Heart right ventricle (tissue), 16 donors: ENCODE results near the gene SNRNP35. TPM values are rescaled to one million over a fixed set of nuclear protein-coding genes. Genes with fewer than 3 reads are reported as not detected.
"Not testable (repeated sequence)": the region's sequence is repeated elsewhere in the genome, so short reads cannot be mapped to it uniquely, and the experiment has no call there.

ENCODE experiments used
- ATAC-seq, 8 donors: fragments of 200-7000 bp; cut with Tn5 transposase; one replicate each; pipeline ENCODE4 v1.9.1; 2020; ENCODE audit warnings: mild to moderate bottlenecking in 8 of 8, moderate library complexity in 8 of 8, moderate number of reproducible peaks in 1 of 8
- DNase-seq, 2 donors: peaks; one replicate each; pipeline ENCODE4 v3.0.0-alpha.2; 2020
- H3K27ac ChIP-seq, 10 donors: fragments of 200-600 bp; sonication (generic) in 2 of 10; one replicate each; pipeline versions ENCODE4 v1.5.0 to v1.8.0; 2020 to 2022; ENCODE audit warnings: mild to moderate bottlenecking in 3 of 10
- H3K27me3 ChIP-seq, 7 donors: fragments of 200-600 bp; one replicate each; pipeline ENCODE4 v1.8.0; 2021 to 2022; ENCODE audit warnings: mild to moderate bottlenecking in 2 of 7
- H3K36me3 ChIP-seq, 9 donors: fragments of 200-600 bp; sonication (generic) in 1 of 9; one replicate each; pipeline versions ENCODE4 v1.5.0 to v1.8.0; 2020 to 2022; ENCODE audit warnings: mild to moderate bottlenecking in 2 of 9
- H3K4me1 ChIP-seq, 9 donors: fragments of 200-600 bp; sonication (generic) in 1 of 9; one replicate each; pipeline versions ENCODE4 v1.5.0 to v1.8.0; 2020 to 2022; ENCODE audit warnings: mild to moderate bottlenecking in 4 of 9
- H3K4me3 ChIP-seq, 10 donors: fragments of 200-600 bp; sonication (generic) in 2 of 10; one replicate each; pipeline versions ENCODE4 v1.5.0 to v1.8.0; 2020 to 2022; ENCODE audit warnings: mild to moderate bottlenecking in 7 of 10, moderate library complexity in 2 of 10
- H3K9me3 ChIP-seq, 11 donors: fragments of 200-600 bp in 10 of 11; sonication (generic) in 2 of 11; one replicate each; pipeline versions ENCODE4 v1.5.0 to v1.8.0; 2013 to 2022; ENCODE audit warnings: mild to moderate bottlenecking in 2 of 11, control low read depth in 1 of 11, moderate library complexity in 1 of 11
- CTCF ChIP-seq, 9 donors: fragments of 200-600 bp; sonication (generic) in 2 of 9; IDR thresholded peaks; one replicate each; pipeline versions ENCODE4 v1.5.0 to v1.8.0; 2021 to 2022; ENCODE audit warnings: antibody characterized with exemption in 9 of 9, mild to moderate bottlenecking in 5 of 9, moderate library complexity in 1 of 9
- WGBS, 2 donors: extraction: QIAGEN DNeasy Blood & Tissue Kit; methylation state at CpG; one replicate each; pipeline ENCODE4 v1.1.7; 2013; ENCODE audit warnings: inconsistent platforms in 1 of 2; 5-methylcytosine and 5-hydroxymethylcytosine counted together
- intact Hi-C, 10 donors: fragments of 100-400 bp; cut with DNase I; formaldehyde crosslinking; loops; one replicate each; pipeline versions ENCODE4 v1.11.1 to v1.14.2; 2022
- polyA plus RNA-seq, 2 donors: library from polyadenylated mRNA; stranded (reverse); fragments of 200-250 nt; gene quantifications; one replicate each; pipeline ENCODE4 v1.2.3, GENCODE V29; 2013
- total RNA-seq, 10 donors: library from RNA; stranded (reverse); fragmentation: NEBNext Ultra II Directional in 3 of 10; extraction: Animal tissue kit (Norgen Biotek cat#: 25700) in 3 of 10; gene quantifications; one replicate each; pipeline versions ENCODE4 v1.2.1 to v1.2.4, GENCODE V29; 2021 to 2023
- donor health status: Arrhythmogenic right ventricular cardiomyopathy.
- donor health status: ischemic (EF 13 %, LVEDD 7.1; RV severe dilation, severe dysfunction).
- donor health status: healthy with polysubstance abuse.
- donor health status: DM: no; HTN: yes; CAD: no.
- donor health status: DM: no; HTN: no; CAD: no.
- donor health status: ischemic (EF 25% LVEDD 6.9; RV normal size, moderate dysfunction).
- donor health status: ischemic (EF 25% LVEDD 5.7; RV mildly dilated, moderate dysfunction).
- donor health status: healthy.
- donor health status: DM: yes; HTN: yes; CAD: no.
- donor health status: Ischemic cardiomyopathy.
- donor health status: ischemic (EF 35%, LVEDD 5.7; RV mildly dilated, moderate dysfunction).
- donor health status: nonischemic (EF 11% LVEDD 7.7; RV severe dilation, severe dysfunction).
- donor health status: DM: yes; HTN: yes; CAD: no.
- donor health status: PGD.
- donor health status: ischemic (EF 29% LVEDD 5.4; RV normal size, mild dysfunction).
- donor health status: nonischemic (EF 23%, LVEDD 6.1; RV moderate dilation, normal function).

Gene SNRNP35
- total and polyA plus RNA-seq, 12 donors = 18.0 to 117 (median 20.5) TPM

GRCh38 chr12:123449249-123449733 is 8.6 kb upstream of the SNRNP35 start:
- no peak for TF ChIP-seq CTCF (IDR thresholded peaks at IDR 0.05)
- Histone ChIP-seq H3K36me3 (no peaks in the 10 kb centered on the region), H3K4me1 (peaks cover 8 to 32% (median 24%) of the 10 kb centered on the region in 9 donors), H3K9me3 (no peaks in the 10 kb centered on the region), H3K27me3 (no peaks in the 10 kb centered on the region), H3K27ac (peak overlapping the region in 3 of 10 donors; percentile 26 to 89 (median 46)), H3K4me3 (no peak overlapping the region)
- intact Hi-C loops = no loop called here
- WGBS, 2 donors = 89 to 90% methylated on average over 2 of the region's 2 CpGs
- ATAC-seq (no peak), DNase-seq (no peak)

GRCh38 chr12:123449856-123450255 is 8.1 kb upstream of the SNRNP35 start:
- Histone ChIP-seq H3K9me3 (no peaks in the 10 kb centered on the region), H3K4me3 (no peak overlapping the region), H3K27ac (peak overlapping the region in 1 of 10 donors; percentile 89), H3K4me1 (peaks cover 7 to 27% (median 18%) of the 10 kb centered on the region in 9 donors), H3K27me3 (no peaks in the 10 kb centered on the region), H3K36me3 (no peaks in the 10 kb centered on the region)
- 79 to 83% methylated on average over 4 of the region's 4 CpGs for WGBS, 2 donors
- intact Hi-C loops = no loop called here
- TF ChIP-seq CTCF (IDR thresholded peaks at IDR 0.05) = no peak
- DNase-seq (no peak), ATAC-seq (no peak)

DNA sequence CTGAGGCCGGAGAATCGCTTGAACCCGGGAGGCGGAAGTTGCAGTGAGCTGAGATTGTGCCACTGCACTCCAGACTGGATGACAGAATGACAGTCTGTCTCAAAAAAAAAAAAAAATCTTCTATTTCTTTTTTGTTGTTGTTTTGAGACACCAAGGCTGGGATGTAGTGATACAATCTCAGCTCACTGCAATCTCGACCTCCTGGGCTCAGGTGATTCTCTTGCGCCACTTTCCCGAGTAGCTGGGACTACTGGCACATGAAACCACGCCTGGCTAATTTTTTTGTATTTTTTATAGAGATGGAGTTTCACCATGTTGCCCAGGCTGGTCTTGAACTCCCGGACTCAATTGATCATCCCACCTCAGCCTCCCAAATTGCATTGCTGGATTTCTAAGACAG is 7.3 kb upstream of the SNRNP35 start:
- 89 to 95% methylated on average over 9 of the region's 9 CpGs for WGBS, 2 donors
- no peak for TF ChIP-seq CTCF (IDR thresholded peaks at IDR 0.05)
- Histone ChIP-seq H3K4me3 (no peak overlapping the region), H3K9me3 (no peaks in the 10 kb centered on the region), H3K36me3 (no peaks in the 10 kb centered on the region), H3K4me1 (peaks cover 4 to 19% (median 11%) of the 10 kb centered on the region in 9 donors), H3K27me3 (no peaks in the 10 kb centered on the region), H3K27ac (no peak overlapping the region)
- DNase-seq = no peak
- ATAC-seq = no peak
- intact Hi-C loops = no loop called here

DNA sequence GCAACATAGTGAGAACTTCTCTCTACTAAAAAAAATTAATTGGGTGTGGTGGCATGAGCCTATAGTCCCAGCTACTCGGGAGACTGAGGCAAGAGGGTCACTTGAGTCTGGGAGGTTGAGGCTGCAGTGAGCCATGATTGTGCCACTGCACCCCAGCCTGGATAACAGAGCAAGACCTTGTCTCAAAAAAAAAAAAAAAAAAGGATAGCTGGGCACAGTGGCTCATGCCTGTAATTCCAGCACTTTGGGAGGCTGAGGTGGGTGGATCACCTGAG is 5.7 kb upstream of the SNRNP35 start:
- H3K27me3 ChIP-seq, H3K27ac ChIP-seq, DNase-seq, intact Hi-C loops, H3K9me3 ChIP-seq, H3K36me3 ChIP-seq, H3K4me1 ChIP-seq, ATAC-seq, H3K4me3 ChIP-seq: not testable (repeated sequence)
- 48 to 92% methylated on average over 1 of the region's 1 CpG for WGBS, 2 donors

DNA sequence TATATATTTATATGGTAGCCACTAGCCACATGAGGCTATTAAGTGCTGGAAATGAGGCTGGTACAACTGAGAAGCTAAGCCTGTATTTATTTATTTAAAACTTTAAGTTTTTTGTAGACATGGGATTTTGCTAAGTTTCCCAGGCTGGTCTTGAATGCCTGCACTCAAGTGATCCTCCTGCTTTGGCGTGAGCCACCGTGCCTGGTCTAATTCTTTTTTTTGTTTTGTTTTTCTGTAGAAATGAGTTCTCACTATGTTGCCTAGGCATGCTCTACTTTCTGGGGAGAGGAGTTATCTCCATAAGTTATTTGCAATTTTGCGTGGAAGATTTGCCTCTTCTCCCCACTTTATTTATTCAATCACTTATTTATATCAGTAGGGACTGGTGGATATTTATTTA is 4.8 kb upstream of the SNRNP35 start:
- H3K27ac ChIP-seq = no peak overlapping the region
- H3K4me3 ChIP-seq = no peak overlapping the region
- TF ChIP-seq CTCF (IDR thresholded peaks at IDR 0.05) = no peak
- ATAC-seq (no peak), DNase-seq (no peak)
- no peaks in the 10 kb centered on the region for H3K36me3 ChIP-seq
- no peaks in the 10 kb centered on the region for H3K9me3 ChIP-seq
- intact Hi-C loops = no loop called here
- 57 to 72% methylated on average over 3 of the region's 3 CpGs for WGBS, 2 donors
- peaks cover 0 to 9% (median 0%) of the 10 kb centered on the region in 9 donors for H3K4me1 ChIP-seq
- no peaks in the 10 kb centered on the region for H3K27me3 ChIP-seq

GRCh38 chr12:123463174-123463573 is 5.2 kb downstream of the SNRNP35 start:
- peaks cover 0 to 63% (median 34%) of the 10 kb centered on the region in 9 donors for H3K4me1 ChIP-seq
- not testable (repeated sequence) for DNase-seq, H3K27ac ChIP-seq, ATAC-seq, H3K9me3 ChIP-seq, H3K27me3 ChIP-seq, H3K4me3 ChIP-seq
- WGBS, 2 donors = 96% methylated on average over 11 of the region's 11 CpGs
- intact Hi-C loops = loop anchor here in 1 of 10 donors (10.0 kb wide), 1 partner anchor 68 kb away; no protein-coding TSS in a partner anchor
- H3K36me3 ChIP-seq = peaks cover 0 to 69% (median 8%) of the 10 kb centered on the region in 9 donors
